ENCODE measurements around the gene ZNF710. TPM values are rescaled to one million over a fixed set of nuclear protein-coding genes. Genes with fewer than 3 reads are reported as not detected.

ZNF710 gene
- total and polyA plus RNA-seq, 2 of the 13 experiments (the other 11 are each of a cell fraction or from before 2014, with no cell fraction given): 4.7 to 20.6 TPM

DNA sequence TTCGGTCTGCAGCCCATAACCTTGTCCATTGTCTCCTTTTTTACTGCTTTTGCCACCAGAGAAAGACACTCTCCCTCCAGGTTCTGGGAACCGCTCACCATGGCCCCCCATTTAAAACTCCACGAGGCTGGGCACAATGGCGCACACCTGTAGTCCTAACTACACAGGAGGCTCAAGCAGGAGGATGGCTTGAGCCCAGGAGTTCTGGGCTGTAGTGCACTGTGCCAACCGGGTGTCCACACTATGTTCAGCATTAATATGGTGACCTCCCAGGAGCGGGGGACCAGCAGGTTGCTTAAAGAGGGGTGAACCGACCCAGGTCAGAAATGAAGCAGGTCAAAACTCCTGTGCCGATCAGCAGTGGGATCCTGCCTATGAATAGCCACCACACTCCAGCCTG, 129.2 kb downstream of the ZNF710 start:
- H2AFZ ChIP-seq (ENCODE audit: low read length): no peak overlapping the region
- intact Hi-C loops (cut with micrococcal nuclease; ENCODE audit: unreplicated experiment) (no loop called here), in situ Hi-C loops (cut with HindIII; ENCODE audit: extremely low pct_ligation_motif_present, low pct_unique_long_range_greater_than_20kb) (no loop called here)
- H3K4me2 ChIP-seq (ENCODE audit: low read depth, low read length): no peak overlapping the region
- H3K9ac ChIP-seq (ENCODE audit: insufficient read depth, low read depth, low read length): no peak overlapping the region
- no peak for DNase-seq (ENCODE audit: low spot score)
- no TSS peak for BruUV-seq (replicated peaks)
- no peaks in the 10 kb centered on the region for H3K9me3 ChIP-seq (ENCODE audit: low read length)
- no peak for ATAC-seq
- no peak overlapping the region for H3K4me3 ChIP-seq (replicated peaks in 1 of 3; ENCODE audit: insufficient read depth in 1 of 3, low read depth in 2 of 3, low read length in 3 of 3)
- TF ChIP-seq, protein P1, sequence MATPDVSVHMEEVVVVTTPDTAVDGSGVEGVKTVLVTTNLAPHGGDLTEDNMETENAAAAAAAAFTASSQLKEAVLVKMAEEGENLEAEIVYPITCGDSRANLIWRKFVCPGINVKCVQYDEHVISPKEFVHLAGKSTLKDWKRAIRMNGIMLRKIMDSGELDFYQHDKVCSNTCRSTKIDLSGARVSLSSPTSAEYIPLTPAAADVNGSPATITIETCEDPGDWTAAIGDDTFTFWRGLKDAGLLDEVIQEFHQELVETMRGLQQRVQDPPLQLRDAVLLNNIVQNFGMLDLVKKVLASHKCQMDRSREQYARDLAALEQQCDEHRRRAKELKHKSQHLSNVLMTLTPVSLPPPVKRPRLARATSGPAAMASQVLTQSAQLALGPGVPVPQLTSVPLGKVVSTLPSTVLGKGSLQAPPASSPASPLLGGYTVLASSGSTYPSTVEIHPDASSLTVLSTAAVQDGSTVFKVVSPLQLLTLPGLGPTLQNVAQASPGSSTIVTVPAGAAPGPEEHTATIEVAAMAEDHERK (CRISPR knock-in tag; IDR thresholded peaks at IDR 0.05; ENCODE audit: low read depth): no peak
- TF ChIP-seq SIX1 (CRISPR knock-in tag; IDR thresholded peaks at IDR 0.05; ENCODE audit: borderline replicate concordance) (no peak), FOXJ3 (CRISPR knock-in tag; IDR thresholded peaks at IDR 0.05; ENCODE audit: borderline replicate concordance) (no peak), ZSCAN25 (CRISPR knock-in tag; IDR thresholded peaks at IDR 0.05) (no peak), ZNF552 (CRISPR knock-in tag; IDR thresholded peaks at IDR 0.05; ENCODE audit: borderline replicate concordance) (no peak), BCL6 (CRISPR knock-in tag; IDR thresholded peaks at IDR 0.05) (no peak), ZNF12 (CRISPR knock-in tag; IDR thresholded peaks at IDR 0.05) (no peak)
- TF ChIP-seq, protein P2, sequence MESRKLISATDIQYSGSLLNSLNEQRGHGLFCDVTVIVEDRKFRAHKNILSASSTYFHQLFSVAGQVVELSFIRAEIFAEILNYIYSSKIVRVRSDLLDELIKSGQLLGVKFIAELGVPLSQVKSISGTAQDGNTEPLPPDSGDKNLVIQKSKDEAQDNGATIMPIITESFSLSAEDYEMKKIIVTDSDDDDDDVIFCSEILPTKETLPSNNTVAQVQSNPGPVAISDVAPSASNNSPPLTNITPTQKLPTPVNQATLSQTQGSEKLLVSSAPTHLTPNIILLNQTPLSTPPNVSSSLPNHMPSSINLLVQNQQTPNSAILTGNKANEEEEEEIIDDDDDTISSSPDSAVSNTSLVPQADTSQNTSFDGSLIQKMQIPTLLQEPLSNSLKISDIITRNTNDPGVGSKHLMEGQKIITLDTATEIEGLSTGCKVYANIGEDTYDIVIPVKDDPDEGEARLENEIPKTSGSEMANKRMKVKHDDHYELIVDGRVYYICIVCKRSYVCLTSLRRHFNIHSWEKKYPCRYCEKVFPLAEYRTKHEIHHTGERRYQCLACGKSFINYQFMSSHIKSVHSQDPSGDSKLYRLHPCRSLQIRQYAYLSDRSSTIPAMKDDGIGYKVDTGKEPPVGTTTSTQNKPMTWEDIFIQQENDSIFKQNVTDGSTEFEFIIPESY (CRISPR knock-in tag; IDR thresholded peaks at IDR 0.05): no peak
- TF ChIP-seq, protein P3, sequence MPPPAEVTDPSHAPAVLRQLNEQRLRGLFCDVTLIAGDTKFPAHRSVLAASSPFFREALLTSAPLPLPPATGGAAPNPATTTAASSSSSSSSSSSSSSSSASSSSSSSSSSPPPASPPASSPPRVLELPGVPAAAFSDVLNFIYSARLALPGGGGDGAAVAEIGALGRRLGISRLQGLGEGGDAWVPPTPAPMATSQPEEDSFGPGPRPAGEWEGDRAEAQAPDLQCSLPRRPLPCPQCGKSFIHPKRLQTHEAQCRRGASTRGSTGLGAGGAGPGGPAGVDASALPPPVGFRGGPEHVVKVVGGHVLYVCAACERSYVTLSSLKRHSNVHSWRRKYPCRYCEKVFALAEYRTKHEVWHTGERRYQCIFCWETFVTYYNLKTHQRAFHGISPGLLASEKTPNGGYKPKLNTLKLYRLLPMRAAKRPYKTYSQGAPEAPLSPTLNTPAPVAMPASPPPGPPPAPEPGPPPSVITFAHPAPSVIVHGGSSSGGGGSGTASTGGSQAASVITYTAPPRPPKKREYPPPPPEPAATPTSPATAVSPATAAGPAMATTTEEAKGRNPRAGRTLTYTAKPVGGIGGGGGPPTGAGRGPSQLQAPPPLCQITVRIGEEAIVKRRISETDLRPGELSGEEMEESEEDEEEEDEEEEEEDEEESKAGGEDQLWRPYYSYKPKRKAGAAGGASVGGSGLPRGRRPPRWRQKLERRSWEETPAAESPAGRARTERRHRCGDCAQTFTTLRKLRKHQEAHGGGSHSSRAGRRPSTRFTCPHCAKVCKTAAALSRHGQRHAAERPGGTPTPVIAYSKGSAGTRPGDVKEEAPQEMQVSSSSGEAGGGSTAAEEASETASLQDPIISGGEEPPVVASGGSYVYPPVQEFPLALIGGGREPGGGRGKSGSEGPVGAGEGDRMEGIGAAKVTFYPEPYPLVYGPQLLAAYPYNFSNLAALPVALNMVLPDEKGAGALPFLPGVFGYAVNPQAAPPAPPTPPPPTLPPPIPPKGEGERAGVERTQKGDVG (CRISPR knock-in tag; IDR thresholded peaks at IDR 0.05; ENCODE audit: borderline replicate concordance): no peak
- POLR2A ChIA-PET: no interaction called here
- FAIRE-seq: no peak
- H3K27ac ChIP-seq (ENCODE audit: extremely low read length, insufficient read depth, low read length): no peak overlapping the region
- H3K27me3 ChIP-seq (ENCODE audit: control insufficient read depth in 1 of 2, insufficient read depth in 2 of 2, low read length in 2 of 2): peaks cover 0 to 6% of the 10 kb centered on the region in 2 experiments; a peak in 2 of 5 replicates
- H3K36me3 ChIP-seq (replicated peaks in 1 of 2; ENCODE audit: control insufficient read depth in 1 of 2, insufficient read depth in 2 of 2, low read length in 2 of 2): no peaks in the 10 kb centered on the region
- no peaks in the 10 kb centered on the region for H4K20me1 ChIP-seq (ENCODE audit: insufficient read depth, low read length)
- H3K79me2 ChIP-seq (ENCODE audit: insufficient read depth, low read length): no peaks in the 10 kb centered on the region
- CTCF ChIA-PET (ENCODE audit: low intra/inter-chr PET ratio, low total read pairs): no interaction called here
- WGBS (ENCODE audit: low lambda C conversion rate): 60% methylated on average over 8 of the region's 8 CpGs
- peaks cover 27% of the 10 kb centered on the region for H3K4me1 ChIP-seq (ENCODE audit: insufficient read depth, low read length)

Small RNA genes lying within 50 kb of the gene (microRNA-seq; reads per million reads assigned to microRNA genes)
- 8.5 reads per million, percentile 42 among the genes with 10 or more reads in this experiment for gene MIR3174

Small RNA genes lying within 50 kb of the gene (small RNA-seq; reads per million reads assigned to genes)
- gene MIR3174 (ENCODE audit: insufficient read depth in 2 of 3, insufficient read length in 3 of 3, low read depth in 2 of 3, low replicate concordance in 1 of 3) (0.10 to 8.7 (median 2.0) reads per million in 3 experiments), gene RF00066 (ENCODE audit: insufficient read depth in 2 of 3, insufficient read length in 3 of 3, low read depth in 2 of 3, low replicate concordance in 1 of 3) (0 reads per million in 3 experiments)

Other genes starting within 250 kb of the ZNF710 start
- not detected in 2 replicates for gene MESP2, start 225.0 kb upstream of the ZNF710 start, total RNA-seq (2016; rRNA removed; fragmentation: Illumina TruSeq; extraction: Trizol)
- gene MESP2, start 225.0 kb upstream of the ZNF710 start, polyA plus RNA-seq (2011; rRNA removed): not detected in 2 replicates
- 34.6 and 60.4 TPM in 2 replicates for gene ANPEP, start 186.5 kb upstream of the ZNF710 start, total RNA-seq (2016; rRNA removed; fragmentation: Illumina TruSeq; extraction: Trizol)
- gene ANPEP, start 186.5 kb upstream of the ZNF710 start, polyA plus RNA-seq (2011; rRNA removed): 91.6 and 133 TPM in 2 replicates
- gene AP3S2, start 107.3 kb upstream of the ZNF710 start, total RNA-seq (2016; rRNA removed; fragmentation: Illumina TruSeq; extraction: Trizol): 44.4 and 69.5 TPM in 2 replicates
- gene AP3S2, start 107.3 kb upstream of the ZNF710 start, polyA plus RNA-seq (2011; rRNA removed): 16.5 and 17.6 TPM in 2 replicates
- 5.0 and 5.3 TPM in 2 replicates for gene ARPIN, start 88.4 kb upstream of the ZNF710 start, total RNA-seq (2016; rRNA removed; fragmentation: Illumina TruSeq; extraction: Trizol)
- 2.8 and 2.9 TPM in 2 replicates for gene ARPIN, start 88.4 kb upstream of the ZNF710 start, polyA plus RNA-seq (2011; rRNA removed)
- gene IDH2, start 101.1 kb downstream of the ZNF710 start, total RNA-seq (2016; rRNA removed; fragmentation: Illumina TruSeq; extraction: Trizol): 120 and 121 TPM in 2 replicates
- 132 and 145 TPM in 2 replicates for gene IDH2, start 101.1 kb downstream of the ZNF710 start, polyA plus RNA-seq (2011; rRNA removed)
- gene SEMA4B, start 200.0 kb downstream of the ZNF710 start, total RNA-seq (2016; rRNA removed; fragmentation: Illumina TruSeq; extraction: Trizol): 1.3 and 2.1 TPM in 2 replicates
- 17.0 and 31.8 TPM in 2 replicates for gene SEMA4B, start 200.0 kb downstream of the ZNF710 start, polyA plus RNA-seq (2011; rRNA removed)
- 38.7 and 52.4 TPM in 2 replicates for gene CIB1, start 232.6 kb downstream of the ZNF710 start, total RNA-seq (2016; rRNA removed; fragmentation: Illumina TruSeq; extraction: Trizol)
- 72.7 and 73.6 TPM in 2 replicates for gene CIB1, start 232.6 kb downstream of the ZNF710 start, polyA plus RNA-seq (2011; rRNA removed)
- 4.3 and 5.0 TPM in 2 replicates for gene GDPGP1, start 232.9 kb downstream of the ZNF710 start, total RNA-seq (2016; rRNA removed; fragmentation: Illumina TruSeq; extraction: Trizol)
- 1.5 and 2.2 TPM in 2 replicates for gene GDPGP1, start 232.9 kb downstream of the ZNF710 start, polyA plus RNA-seq (2011; rRNA removed)
- 0.29 TPM in 1 of 2 replicates, not detected in the other for gene TTLL13, start 248.2 kb downstream of the ZNF710 start, total RNA-seq (2016; rRNA removed; fragmentation: Illumina TruSeq; extraction: Trizol)
- gene TTLL13, start 248.2 kb downstream of the ZNF710 start, polyA plus RNA-seq (2011; rRNA removed): 0.07 and 0.08 TPM in 2 replicates

Measured in HepG2 (cell line).